SK-MEL-5 (cell line): ENCODE data around the gene DIRAS2. TPM values are rescaled to one million over a fixed set of nuclear protein-coding genes. Genes with fewer than 3 reads are reported as not detected.
"Not testable (repeated sequence)": the region's sequence is repeated elsewhere in the genome, so short reads cannot be mapped to it uniquely, and the experiment has no call there.

Experiments
- DNase-seq: peaks from one replicate; pipeline ENCODE4 v3.0.0-alpha.2; 2016; ENCODE audit warnings: low read depth, low spot score
- in situ Hi-C: cut with HindIII; loops from 2 replicates; pipeline ENCODE4 v1.10.0; 2016; ENCODE audit warnings: low sequenced_read_pairs, high pct_unique_total_duplicates, low pct_unique_long_range_greater_than_20kb
- polyA plus RNA-seq, 2 experiments: library from polyadenylated mRNA; depleted of rRNA; stranded (reverse); fragments of >200 nt; gene quantifications; 2 replicates each; pipeline ENCODE4 v1.2.3, GENCODE V29; 2015
- total RNA-seq: library from RNA; depleted of rRNA; stranded (reverse); fragments of >200 nt; shearing (Covaris generic); gene quantifications from 2 replicates; pipeline ENCODE4 v1.2.3, GENCODE V29; 2014; rRNA removed

The DIRAS2 gene, protein sequence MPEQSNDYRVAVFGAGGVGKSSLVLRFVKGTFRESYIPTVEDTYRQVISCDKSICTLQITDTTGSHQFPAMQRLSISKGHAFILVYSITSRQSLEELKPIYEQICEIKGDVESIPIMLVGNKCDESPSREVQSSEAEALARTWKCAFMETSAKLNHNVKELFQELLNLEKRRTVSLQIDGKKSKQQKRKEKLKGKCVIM
- total RNA-seq = not detected in 2 replicates
- not detected in 2 replicates for polyA plus RNA-seq (2015; cell fraction: cytosol; rRNA removed)
- not detected in 2 replicates for polyA plus RNA-seq (2015; cell fraction: nucleus; rRNA removed)

DNA sequence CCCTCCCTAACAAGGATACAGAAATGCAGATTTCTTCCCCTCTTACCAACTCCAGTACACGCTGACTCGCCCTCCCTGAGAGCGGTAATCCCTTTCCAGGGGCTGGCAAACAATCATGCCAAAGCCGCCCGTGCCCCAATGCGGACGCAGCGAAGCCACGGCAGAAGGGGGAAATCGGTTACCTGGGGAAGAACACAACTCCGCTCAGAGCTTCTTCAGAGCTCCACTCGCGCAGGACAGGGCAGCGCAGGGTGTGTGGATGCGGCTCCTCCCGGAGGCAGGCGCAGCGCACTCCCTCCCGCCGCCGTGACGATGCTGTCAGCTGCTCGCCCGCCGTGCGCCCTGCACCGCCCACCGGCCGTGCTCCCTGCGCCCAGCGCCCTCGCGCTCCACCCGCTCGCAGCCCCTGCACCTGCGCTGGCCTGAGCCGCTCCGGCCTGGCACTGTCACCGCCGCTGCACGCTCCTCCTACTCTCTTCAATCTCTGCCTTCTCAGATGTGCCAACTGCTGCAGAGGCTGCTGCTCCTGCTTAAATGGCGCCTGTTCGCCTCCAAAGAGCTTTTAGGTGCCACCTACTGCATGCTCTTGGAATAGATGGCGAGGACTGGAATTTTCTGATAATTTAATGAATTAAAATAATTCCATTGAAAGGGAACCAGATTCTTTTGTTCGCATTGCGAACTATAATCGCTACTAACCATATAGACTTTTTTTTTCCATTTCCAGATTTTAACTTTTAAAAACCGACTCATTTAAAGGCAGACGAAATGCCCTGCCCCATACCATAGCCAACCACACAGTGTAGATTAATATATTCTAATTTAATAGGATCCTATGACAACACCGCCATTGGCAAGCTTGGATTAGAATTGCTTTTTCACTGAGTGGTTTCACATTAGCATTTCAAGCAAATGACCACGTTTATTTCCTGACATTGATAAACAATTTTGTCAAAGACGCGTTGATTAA lies at the start of gene DIRAS2:
Gene DIRAS2 (minus strand): TSS at position 255 of the 970 bp plus-strand sequence. CDS start 28,997 bp downstream, outside the sequence.
- peak; percentile 59 for DNase-seq

DNA sequence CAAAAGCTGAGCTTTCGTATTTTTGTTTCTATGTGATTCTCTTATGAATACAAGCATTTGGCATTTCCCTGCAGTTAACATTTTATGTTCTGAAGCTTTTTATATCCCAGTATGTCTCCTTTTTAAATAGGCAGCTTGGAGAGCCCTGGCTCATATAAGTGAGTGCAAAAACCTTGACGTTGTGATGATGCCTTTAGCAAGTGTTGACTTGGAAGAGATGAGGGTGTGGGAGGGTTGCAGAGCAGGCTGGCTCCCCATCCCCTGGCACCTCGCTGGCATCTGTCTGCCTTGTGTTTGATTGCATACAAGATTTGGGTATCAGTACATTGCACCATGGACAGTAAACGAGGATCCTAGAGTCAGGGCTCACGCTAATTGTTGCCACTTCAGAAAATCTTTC lies 42.1 kb upstream of the DIRAS2 start:
- in situ Hi-C loops = no loop called here

More for the DNA sequence above, at the start of gene DIRAS2:
- in situ Hi-C loops = no loop called here

DNA sequence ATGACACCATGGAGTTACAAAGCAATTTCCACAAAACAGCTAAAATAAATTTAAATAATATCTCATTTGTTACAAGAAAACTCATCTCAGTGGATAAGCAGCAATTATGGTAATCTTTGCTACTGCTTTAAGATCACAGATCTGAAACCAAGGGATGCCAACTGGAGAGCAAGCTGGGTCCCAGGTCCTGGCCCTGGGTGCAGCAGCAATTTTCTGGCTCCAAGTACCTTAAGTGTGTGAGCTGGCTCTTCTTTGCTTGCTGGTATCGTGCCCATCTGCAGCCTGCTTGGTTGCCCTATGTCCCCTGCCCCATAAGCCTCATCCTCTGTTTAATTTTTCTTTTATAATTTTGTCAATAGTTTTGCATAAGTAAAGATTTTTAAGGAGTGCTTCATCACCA lies 41.5 kb upstream of the DIRAS2 start:
- no peak for DNase-seq
- in situ Hi-C loops = no loop called here

More for the DNA sequence above, 42.1 kb upstream of the DIRAS2 start:
- no peak for DNase-seq

GRCh38 chr9:90680534-90680933 lies 37.9 kb upstream of the DIRAS2 start:
- DNase-seq = no peak
- in situ Hi-C loops = no loop called here

GRCh38 chr9:90665072-90665471 lies 22.4 kb upstream of the DIRAS2 start:
- no peak for DNase-seq
- in situ Hi-C loops = no loop called here

GRCh38 chr9:90659650-90660364 lies 17.2 kb upstream of the DIRAS2 start:
- in situ Hi-C loops = no loop called here
- no peak for DNase-seq

DNA sequence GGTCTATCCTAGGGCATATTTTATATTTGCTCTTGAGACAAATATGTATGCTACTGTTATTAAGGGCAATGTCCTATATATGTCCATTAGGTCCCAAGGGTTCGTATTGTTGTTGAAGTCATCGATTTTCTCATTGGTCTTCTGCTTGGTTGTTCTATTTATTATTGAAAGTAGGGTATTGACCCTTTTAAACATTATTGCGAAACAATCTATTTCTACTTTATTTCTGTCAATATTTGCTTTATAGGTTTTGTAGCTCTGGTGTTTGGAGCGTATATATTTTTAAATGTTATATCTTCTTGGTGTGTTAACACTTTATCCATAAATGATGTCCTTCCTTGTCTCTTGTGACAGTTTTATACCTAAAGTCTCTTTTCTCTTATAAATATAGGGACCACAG lies 16.2 kb upstream of the DIRAS2 start:
- DNase-seq = no peak
- in situ Hi-C loops = no loop called here

- in situ Hi-C loops = no loop called here
- no peak for DNase-seq
These were observed 15.6 kb upstream of the DIRAS2 start for GRCh38 chr9:90658181-90658580.

DNA sequence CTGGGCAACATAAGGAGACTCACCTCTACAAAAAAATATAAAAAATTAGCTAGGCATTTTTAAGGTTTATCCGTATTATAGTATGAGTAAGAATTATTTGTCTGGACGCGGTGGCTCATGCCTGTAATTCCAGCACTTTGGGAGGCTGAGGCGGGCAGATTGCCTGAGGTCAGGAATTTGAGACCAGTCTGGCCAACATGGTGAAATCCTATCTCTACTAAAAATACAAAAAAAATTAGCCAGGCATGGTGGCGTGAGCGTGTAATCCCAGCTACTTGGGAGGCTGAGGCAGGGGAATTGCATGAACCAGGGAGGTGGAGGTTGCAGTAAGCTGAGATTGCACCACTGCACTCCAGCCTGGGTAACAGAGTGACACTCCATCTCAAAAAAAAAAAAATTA lies 14.3 kb upstream of the DIRAS2 start:
- DNase-seq, in situ Hi-C loops: not testable (repeated sequence)

- in situ Hi-C loops = no loop called here
- DNase-seq = no peak
These were observed 8.6 kb upstream of the DIRAS2 start for GRCh38 chr9:90651246-90651645.

GRCh38 chr9:90647843-90648242 lies 5.2 kb upstream of the DIRAS2 start:
- in situ Hi-C loops = no loop called here
- no peak for DNase-seq

DNA sequence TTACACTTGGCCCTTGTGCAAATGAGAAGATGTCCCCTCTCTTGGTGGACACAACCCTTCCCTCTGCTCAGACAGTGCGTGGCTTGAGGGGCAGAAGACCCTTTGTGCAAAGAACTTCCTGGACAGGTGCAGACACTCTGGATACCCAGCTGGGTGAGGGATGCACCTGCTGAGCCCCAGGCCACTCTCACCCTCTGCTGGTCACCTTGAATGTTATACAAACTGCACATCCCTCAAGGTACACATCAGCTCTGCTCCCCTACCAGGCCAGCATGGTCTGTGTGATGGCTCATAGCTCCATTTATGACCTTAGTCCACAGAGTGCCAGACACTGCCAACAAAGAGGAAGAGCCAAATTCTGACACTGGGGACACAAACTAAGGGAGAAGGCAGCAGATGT lies 3.1 kb upstream of the DIRAS2 start:
- in situ Hi-C loops = no loop called here
- DNase-seq = no peak

GRCh38 chr9:90641884-90642487 lies 638 bp downstream of the DIRAS2 start:
- no peak for DNase-seq
- in situ Hi-C loops = no loop called here

DNA sequence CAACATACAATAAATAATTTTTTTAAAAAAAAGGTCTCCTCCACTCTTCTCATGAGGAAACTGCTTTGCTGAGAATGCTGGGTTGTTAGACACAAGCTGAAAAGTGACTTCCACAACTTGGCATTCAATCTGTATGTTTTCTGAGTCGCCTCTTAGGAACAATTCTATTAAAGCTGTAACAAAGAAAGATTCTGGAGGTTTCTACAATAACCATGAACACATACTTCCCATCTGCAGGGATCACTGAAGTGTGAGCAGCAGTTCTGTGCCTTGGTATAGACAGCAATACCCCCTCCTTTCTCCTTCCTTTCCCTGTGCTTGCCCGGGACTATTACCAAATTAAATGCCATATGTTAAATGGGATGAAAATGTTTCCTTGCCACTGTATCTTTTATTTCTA lies 1.5 kb downstream of the DIRAS2 start:
- no peak for DNase-seq
- in situ Hi-C loops = no loop called here

- in situ Hi-C loops = no loop called here
These were observed 2.3 kb downstream of the DIRAS2 start for GRCh38 chr9:90640361-90640760.

DNA sequence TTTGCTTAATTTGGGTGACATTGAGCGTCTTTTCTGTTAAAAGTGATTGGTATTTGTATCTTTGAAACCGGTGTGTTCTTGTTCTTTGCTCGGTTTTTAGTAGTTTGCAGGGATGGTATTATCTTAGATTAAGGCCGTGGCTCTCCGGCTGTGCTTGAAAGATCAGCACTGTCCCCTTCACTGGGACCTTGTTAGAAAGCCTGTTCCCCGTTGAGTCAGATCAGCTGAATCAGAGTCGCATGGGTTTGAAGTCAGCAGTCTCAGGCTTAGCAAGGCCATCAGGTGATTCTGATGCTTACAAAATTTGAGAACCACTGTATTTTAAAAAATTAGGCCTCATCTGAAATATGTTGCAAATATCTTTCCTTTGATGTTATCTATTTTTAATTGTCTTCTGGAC lies 5.0 kb downstream of the DIRAS2 start:
- in situ Hi-C loops = no loop called here
- no peak for DNase-seq

More at GRCh38 chr9:90640361-90640760, 2.3 kb downstream of the DIRAS2 start:
- DNase-seq = no peak

DNA sequence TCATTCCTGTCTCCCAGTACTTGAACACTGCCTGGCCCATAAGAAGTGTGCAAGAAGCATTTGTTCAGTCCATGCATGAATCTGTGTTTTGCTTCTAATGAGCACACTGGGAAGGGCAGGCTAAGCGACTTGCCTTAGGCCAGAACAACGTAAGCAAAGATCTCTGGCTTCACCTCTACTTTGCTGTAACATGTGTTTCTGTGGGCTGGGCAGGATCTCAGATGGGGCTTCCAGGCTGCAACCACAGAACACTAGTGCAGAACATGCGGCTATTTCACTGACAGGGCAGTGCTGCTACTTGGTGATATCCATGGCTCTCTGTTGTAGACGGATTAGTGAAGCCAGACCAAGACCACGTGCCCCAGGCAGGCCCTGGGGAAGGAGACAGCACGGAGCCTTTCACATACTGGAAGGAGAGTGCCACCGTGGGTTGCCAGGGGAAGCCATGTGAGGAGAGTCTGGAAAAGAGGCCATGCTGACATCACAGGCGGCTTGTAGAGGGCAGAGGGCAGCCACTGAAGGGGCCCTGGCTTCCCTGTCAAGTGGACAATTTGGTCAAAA lies 9.9 kb downstream of the DIRAS2 start:
- in situ Hi-C loops = no loop called here

More for the DNA sequence above, 9.9 kb downstream of the DIRAS2 start:
- no peak for DNase-seq
